ENCODE measurements around the gene PDE9A. TPM values are rescaled to one million over a fixed set of nuclear protein-coding genes. Genes with fewer than 3 reads are reported as not detected.
"Not testable (repeated sequence)": the region's sequence is repeated elsewhere in the genome, so short reads cannot be mapped to it uniquely, and the experiment has no call there.

PDE9A gene
- total RNA-seq, 6 experiments from 2014 or later, result not detected

GRCh38 chr21:42796327-42797062, 143.1 kb downstream of the PDE9A start:
- no peaks in the 10 kb centered on the region for H3K4me1 Mint-ChIP-seq (ENCODE audit: low read depth)
- no peaks in the 10 kb centered on the region; the same call in 1 of the 2 replicates for H3K9me3 Mint-ChIP-seq
- DNase-seq, result no peak
- no peak overlapping the region for H3K27ac Mint-ChIP-seq
- H3K27me3 Mint-ChIP-seq (ENCODE audit: insufficient read depth), result peaks cover 11% of the 10 kb centered on the region
- TF ChIP-seq, protein P1, sequence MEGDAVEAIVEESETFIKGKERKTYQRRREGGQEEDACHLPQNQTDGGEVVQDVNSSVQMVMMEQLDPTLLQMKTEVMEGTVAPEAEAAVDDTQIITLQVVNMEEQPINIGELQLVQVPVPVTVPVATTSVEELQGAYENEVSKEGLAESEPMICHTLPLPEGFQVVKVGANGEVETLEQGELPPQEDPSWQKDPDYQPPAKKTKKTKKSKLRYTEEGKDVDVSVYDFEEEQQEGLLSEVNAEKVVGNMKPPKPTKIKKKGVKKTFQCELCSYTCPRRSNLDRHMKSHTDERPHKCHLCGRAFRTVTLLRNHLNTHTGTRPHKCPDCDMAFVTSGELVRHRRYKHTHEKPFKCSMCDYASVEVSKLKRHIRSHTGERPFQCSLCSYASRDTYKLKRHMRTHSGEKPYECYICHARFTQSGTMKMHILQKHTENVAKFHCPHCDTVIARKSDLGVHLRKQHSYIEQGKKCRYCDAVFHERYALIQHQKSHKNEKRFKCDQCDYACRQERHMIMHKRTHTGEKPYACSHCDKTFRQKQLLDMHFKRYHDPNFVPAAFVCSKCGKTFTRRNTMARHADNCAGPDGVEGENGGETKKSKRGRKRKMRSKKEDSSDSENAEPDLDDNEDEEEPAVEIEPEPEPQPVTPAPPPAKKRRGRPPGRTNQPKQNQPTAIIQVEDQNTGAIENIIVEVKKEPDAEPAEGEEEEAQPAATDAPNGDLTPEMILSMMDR (IDR thresholded peaks at IDR 0.05), result no peak
- no peaks in the 10 kb centered on the region for H3K36me3 Mint-ChIP-seq (ENCODE audit: low read depth)
- H3K4me3 Mint-ChIP-seq, result no peak overlapping the region

DNA sequence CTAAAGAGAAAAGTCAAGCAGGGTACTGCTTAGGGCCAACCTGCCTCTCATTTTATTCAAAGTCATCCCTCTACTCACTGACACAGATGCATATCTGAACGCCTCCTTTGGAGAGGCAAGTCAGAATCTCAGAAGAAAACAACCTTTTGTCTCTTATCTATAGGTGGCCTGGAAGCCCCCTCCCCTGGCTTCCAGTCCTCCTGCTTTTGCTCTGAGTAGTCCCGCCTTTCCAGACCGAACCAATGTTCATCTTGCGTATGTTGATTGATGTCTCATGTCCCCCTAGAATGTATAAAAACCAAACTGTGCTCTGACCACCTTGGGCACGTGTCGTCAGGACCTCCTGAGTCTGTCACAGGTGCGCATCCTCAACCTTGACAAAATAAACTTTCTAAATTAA, 144.1 kb downstream of the PDE9A start:
- no peaks in the 10 kb centered on the region; the same call in 1 of the 2 replicates for H3K9me3 Mint-ChIP-seq
- H3K27ac Mint-ChIP-seq, result no peak overlapping the region
- no peaks in the 10 kb centered on the region for H3K4me1 Mint-ChIP-seq (ENCODE audit: low read depth)
- H3K4me3 Mint-ChIP-seq, result no peak overlapping the region
- H3K27me3 Mint-ChIP-seq (ENCODE audit: insufficient read depth), result peaks cover 11% of the 10 kb centered on the region
- TF ChIP-seq, protein P1 (IDR thresholded peaks at IDR 0.05), result no peak
- DNase-seq, result no peak
- no peaks in the 10 kb centered on the region for H3K36me3 Mint-ChIP-seq (ENCODE audit: low read depth)

GRCh38 chr21:42798106-42798505, 144.7 kb downstream of the PDE9A start:
- DNase-seq, result no peak
- TF ChIP-seq, protein P1 (IDR thresholded peaks at IDR 0.05), result no peak
- no peak overlapping the region for H3K27ac Mint-ChIP-seq
- no peaks in the 10 kb centered on the region; the same call in 1 of the 2 replicates for H3K9me3 Mint-ChIP-seq
- H3K36me3 Mint-ChIP-seq (ENCODE audit: low read depth), result no peaks in the 10 kb centered on the region
- H3K27me3 Mint-ChIP-seq (ENCODE audit: insufficient read depth), result peaks cover 11% of the 10 kb centered on the region
- no peak overlapping the region for H3K4me3 Mint-ChIP-seq
- no peaks in the 10 kb centered on the region for H3K4me1 Mint-ChIP-seq (ENCODE audit: low read depth)

DNA sequence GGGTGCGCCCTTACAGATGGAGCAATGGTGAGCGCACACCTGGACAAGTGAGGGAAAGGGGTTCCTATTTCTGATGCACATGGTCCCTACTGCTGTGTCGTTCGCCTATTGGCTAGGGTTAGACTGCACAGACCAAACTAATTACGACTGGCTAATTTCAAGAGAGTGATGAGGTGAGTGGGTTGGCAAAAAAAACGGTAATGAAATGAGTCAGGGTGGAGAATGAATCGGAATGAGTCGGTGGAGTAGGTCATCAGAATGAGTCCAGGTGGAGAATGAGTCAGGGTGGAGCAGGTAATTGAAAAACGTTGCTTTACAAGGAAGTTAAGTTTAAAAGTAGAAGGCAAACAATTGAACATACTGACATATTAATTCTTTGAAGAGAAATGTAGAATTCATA, 146.1 kb downstream of the PDE9A start:
- Mint-ChIP-seq H3K27ac (no peak overlapping the region), H3K27me3 (ENCODE audit: insufficient read depth) (peaks cover 12% of the 10 kb centered on the region), H3K4me3 (no peak overlapping the region), H3K4me1 (ENCODE audit: low read depth) (no peaks in the 10 kb centered on the region), H3K36me3 (ENCODE audit: low read depth) (no peaks in the 10 kb centered on the region), H3K9me3 (no peaks in the 10 kb centered on the region)
- TF ChIP-seq, protein P1 (IDR thresholded peaks at IDR 0.05), result no peak
- no peak for DNase-seq

DNA sequence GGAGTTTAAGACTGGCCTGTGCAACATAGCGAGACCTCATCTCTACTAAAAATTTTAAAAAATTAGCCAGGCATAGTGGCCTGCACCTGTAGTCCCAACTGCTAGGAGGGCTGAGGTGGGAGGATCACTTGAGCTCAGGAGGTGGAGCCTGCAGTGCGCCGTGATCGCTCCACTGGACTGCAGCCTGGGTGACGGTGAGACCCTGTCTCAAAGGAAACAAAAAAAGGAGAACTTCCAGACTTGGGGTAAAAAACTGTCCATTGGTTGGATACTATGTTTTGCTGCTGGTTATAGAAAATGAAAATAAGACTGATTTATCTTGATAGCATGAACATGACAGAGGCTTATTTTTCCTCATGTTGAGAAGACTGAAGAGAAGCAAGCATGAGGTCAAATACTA, 146.5 kb downstream of the PDE9A start:
- H3K4me3 Mint-ChIP-seq, result no peak overlapping the region
- H3K9me3 Mint-ChIP-seq, result no peaks in the 10 kb centered on the region
- TF ChIP-seq, protein P1 (IDR thresholded peaks at IDR 0.05), result no peak
- H3K27ac Mint-ChIP-seq, result no peak overlapping the region
- DNase-seq, result no peak
- H3K27me3 Mint-ChIP-seq (ENCODE audit: insufficient read depth), result peaks cover 14% of the 10 kb centered on the region
- H3K4me1 Mint-ChIP-seq (ENCODE audit: low read depth), result no peaks in the 10 kb centered on the region
- H3K36me3 Mint-ChIP-seq (ENCODE audit: low read depth), result no peaks in the 10 kb centered on the region

DNA sequence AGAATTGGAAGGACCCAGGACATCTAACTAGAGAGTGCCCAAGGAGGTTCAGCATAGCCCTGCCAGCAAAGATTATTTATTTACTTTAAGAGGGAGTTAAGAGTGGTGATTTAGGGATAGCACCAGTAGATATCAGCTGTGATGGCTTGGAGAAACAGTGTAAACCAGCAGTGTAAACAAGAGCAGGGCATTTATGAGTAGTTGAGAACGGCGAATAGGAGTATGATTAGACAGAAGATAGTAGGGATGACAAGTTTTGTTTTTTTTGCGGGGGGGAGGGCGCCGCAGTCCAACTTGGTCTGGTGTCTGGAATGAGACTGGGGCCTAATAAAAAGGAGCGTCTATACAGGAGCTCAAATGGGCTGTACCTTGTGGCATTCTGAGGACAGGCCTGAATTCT, 148.2 kb downstream of the PDE9A start:
- H3K9me3 Mint-ChIP-seq, result not testable (repeated sequence)

More for the DNA sequence above, 148.2 kb downstream of the PDE9A start:
- not testable (repeated sequence) for H3K4me1 Mint-ChIP-seq (ENCODE audit: low read depth); H3K4me3 Mint-ChIP-seq; H3K27ac Mint-ChIP-seq; DNase-seq; H3K36me3 Mint-ChIP-seq (ENCODE audit: low read depth)
- H3K27me3 Mint-ChIP-seq (ENCODE audit: insufficient read depth), result peaks cover 31% of the 10 kb centered on the region
